K562 (cell line): Measurements from ENCODE around the gene MYCBP2. TPM values are rescaled to one million over a fixed set of nuclear protein-coding genes. Genes with fewer than 3 reads are reported as not detected.

Experiments used
- ATAC-seq: fragments of 200-7000 bp; cut with Tn5 transposase; 3 replicates; pipeline ENCODE4 v1.9.1; 2020; ENCODE audit warnings: moderate library complexity
- BruUV-seq: library from RNA; stranded (reverse); fragments of 400-500 nt; replicated peaks from 2 replicates; lab custom pipeline; 2021; lab: Mats Ljungman, UMichigan
- CTCF ChIA-PET: fragments of 300-600 bp; formaldehyde crosslinking; extraction: SDS; loops from one replicate; lab custom pipeline; 2021; ENCODE audit warnings: low intra/inter-chr PET ratio; lab: Yijun Ruan, JAX
- POLR2A ChIA-PET: fragments of 300-600, 350-650 bp; sonication (Branson Sonifier 250); formaldehyde crosslinking; extraction: SDS; loops from one replicate; lab custom pipeline; 2021; ENCODE audit warnings: antibody characterized with exemption, inconsistent platforms; lab: Yijun Ruan, JAX
- DNase-seq, 4 experiments: peaks; one replicate each; pipeline versions ENCODE4 v3.0.0 to v3.0.0-alpha.2; 2011 to 2018; ENCODE audit warnings: low spot score in 3 of 4, mixed read lengths in 3 of 4; ENCODE audit errors: extremely low read depth in 1 of 4
- FAIRE-seq: peaks from 2 replicates; lab custom pipeline; 2011; peaks lifted over from hg19 to GRCh38; lab: Jason Lieb, UNC
- H2AFZ ChIP-seq: 2 replicates; pipeline ENCODE4 v1.6.0; 2011; ENCODE audit warnings: low read depth, low read length, control low read depth, inconsistent platforms
- H3K27ac ChIP-seq: fragments of 200-600 bp; 3 replicates; pipeline ENCODE4 v1.8.0; 2011; ENCODE audit warnings: low read depth, mild to moderate bottlenecking, control low read depth, inconsistent platforms, low read length, moderate library complexity, mixed read lengths; ENCODE audit errors: extremely low read depth
- H3K27me3 ChIP-seq, 2 experiments: fragments of 300-600 bp in 1 of 2; 2 replicates in 1 of 2; 3 replicates in 1 of 2; pipeline versions ENCODE4 v1.6.0 to v1.8.0; 2011; ENCODE audit warnings: inconsistent platforms in 2 of 2, low read length in 2 of 2, mild to moderate bottlenecking in 1 of 2, mixed read lengths in 1 of 2, moderate library complexity in 1 of 2; ENCODE audit not compliant: control insufficient read depth in 2 of 2, insufficient read depth in 2 of 2
- H3K36me3 ChIP-seq: fragments of 300-600 bp; 3 replicates; pipeline ENCODE4 v1.8.0; 2011; ENCODE audit warnings: mild to moderate bottlenecking, low read length, inconsistent platforms; ENCODE audit not compliant: control insufficient read depth, insufficient read depth
- H3K4me1 ChIP-seq, 2 experiments: fragments of 200-600 bp in 1 of 2; replicated peaks in 1 of 2; 2 replicates in 1 of 2; 3 replicates in 1 of 2; pipeline versions ENCODE4 v1.5.1 to v1.8.0; 2011; ENCODE audit warnings: inconsistent platforms in 2 of 2, low read length in 2 of 2, mild to moderate bottlenecking in 1 of 2, mixed read lengths in 1 of 2, moderate library complexity in 1 of 2; ENCODE audit not compliant: control insufficient read depth in 2 of 2, insufficient read depth in 2 of 2
- H3K4me2 ChIP-seq: 2 replicates; pipeline ENCODE4 v1.6.1; 2011; ENCODE audit warnings: low read length, control low read depth, inconsistent platforms, mixed read lengths; ENCODE audit not compliant: insufficient read depth
- H3K4me3 ChIP-seq: fragments of 200-600 bp; sonication (generic), shearing (Covaris generic); 2 replicates; pipeline ENCODE4 v1.5.1; 2016; ENCODE audit warnings: control low read depth, inconsistent platforms
- H3K79me2 ChIP-seq: fragments of 200-600 bp; 3 replicates; pipeline ENCODE4 v1.8.0; 2011; ENCODE audit warnings: low read length, inconsistent platforms; ENCODE audit not compliant: control insufficient read depth, insufficient read depth
- H3K9ac ChIP-seq, 2 experiments: 2 replicates each; pipeline versions ENCODE4 v1.6.0 to v1.6.1; 2011; ENCODE audit warnings: low read depth in 2 of 2, low read length in 2 of 2, control low read depth in 1 of 2, inconsistent platforms in 1 of 2, mild to moderate bottlenecking in 1 of 2, mixed read lengths in 1 of 2; ENCODE audit not compliant: insufficient read depth in 1 of 2
- H3K9me1 ChIP-seq: one replicate; pipeline ENCODE4 v1.6.0; 2011; ENCODE audit warnings: inconsistent platforms, mild to moderate bottlenecking, low read length, moderate library complexity; ENCODE audit not compliant: control insufficient read depth, insufficient read depth
- H3K9me3 ChIP-seq: replicated peaks from 2 replicates; pipeline ENCODE4 v1.5.1; 2011; ENCODE audit warnings: low read depth, low read length, inconsistent platforms; ENCODE audit not compliant: control insufficient read depth, insufficient read depth
- H4K20me1 ChIP-seq: replicated peaks from 2 replicates; pipeline ENCODE4 v1.6.1; 2011; ENCODE audit warnings: low read length, inconsistent platforms, mixed read lengths; ENCODE audit not compliant: control insufficient read depth, insufficient read depth
- DEAF1 ChIP-seq: fragments of 450-650 bp; formaldehyde crosslinking; IDR thresholded peaks from 2 replicates; pipeline ENCODE4 v1.4.0; 2020; ENCODE audit warnings: mild to moderate bottlenecking, moderate library complexity
- E4F1 ChIP-seq: fragments of 250-450 bp; sonication (Bioruptor Pico); IDR thresholded peaks from 2 replicates; pipeline ENCODE4 v1.5.0; 2021; ENCODE audit warnings: mild to moderate bottlenecking, borderline replicate concordance
- HLTF ChIP-seq: fragments of 450-650 bp; IDR thresholded peaks from 2 replicates; pipeline ENCODE4 v1.6.1; 2016
- HNRNPK ChIP-seq: fragments of 200-400 bp; formaldehyde crosslinking; IDR thresholded peaks from one replicate; pipeline ENCODE4 v1.6.1; 2018; ENCODE audit warnings: mild to moderate bottlenecking, low read depth, low read length; ENCODE audit not compliant: poor library complexity, severe bottlenecking
- KHSRP ChIP-seq: fragments of 450-650 bp; IDR thresholded peaks from 2 replicates; pipeline ENCODE4 v1.6.1; 2017
- MBD2 ChIP-seq: sonication (generic); IDR thresholded peaks from 2 replicates; pipeline ENCODE4 v1.6.1; 2016; ENCODE audit warnings: low read depth, borderline replicate concordance
- NEUROD1 ChIP-seq: fragments of 150-350 bp; IDR thresholded peaks from 2 replicates; pipeline ENCODE4 v1.6.1; 2014; ENCODE audit warnings: borderline replicate concordance, low read length, low read depth; ENCODE audit not compliant: partially characterized antibody
- ZNF239 ChIP-seq: fragments of 250-450 bp; sonication (Bioruptor Pico); IDR thresholded peaks from 2 replicates; pipeline ENCODE4 v1.4.0; 2020; ENCODE audit warnings: mild to moderate bottlenecking
- WGBS: fragments of 100-300 bp; shearing (Covaris generic); methylation state at CpG from one replicate; pipeline ENCODE4 v1.1.6; 2016; ENCODE audit warnings: low coverage, mixed read lengths; ENCODE audit not compliant: insufficient coverage; ENCODE audit errors: missing lambda C conversion rate; 5-methylcytosine and 5-hydroxymethylcytosine counted together
- in situ Hi-C: fragments of 300-500 bp; cut with MboI; formaldehyde crosslinking; loops from 4 replicates; pipeline ENCODE4 v1.15.0; 2018; ENCODE audit warnings: inconsistent platforms, mixed read lengths
- intact Hi-C: fragments of 100-400 bp; cut with micrococcal nuclease; formaldehyde crosslinking; loops from 2 replicates; pipeline ENCODE4 v1.14.2; 2022
- polyA plus RNA-seq, 8 experiments: library from polyadenylated mRNA; depleted of rRNA in 4 of 8; stranded (reverse) in 5 of 8; unstranded in 3 of 8; fragments of >200 nt; fragmentation: Nextera tagmentation in 2 of 8; fragmentation: Illumina TruSeq in 1 of 8; extraction: Ambion mirVana in 2 of 8; extraction: Trizol in 1 of 8; gene quantifications; 2 replicates each; pipeline versions ENCODE4 v1.2.1 to v1.2.3, GENCODE V29; 2011 to 2014; ENCODE audit warnings: inconsistent platforms in 1 of 8, missing spikeins in 1 of 8
- total RNA-seq, 7 experiments: library from RNA; depleted of rRNA in 6 of 7; stranded (reverse); fragments of >200 nt in 6 of 7; fragmentation: Illumina TruSeq in 2 of 7; extraction: Trizol in 2 of 7; gene quantifications; 2 replicates each; pipeline versions ENCODE4 v1.2.1 to v1.2.3, GENCODE V29; 2011 to 2021; ENCODE audit warnings: low replicate concordance in 1 of 7

Gene MYCBP2
- total and polyA plus RNA-seq, 9 of the 15 experiments (the other 6 are each of a cell fraction or from before 2014, with no cell fraction given): 13.2 to 47.2 (median 28.9) TPM

GRCh38 chr13:77000475-77000874 is 326.4 kb downstream of the MYCBP2 start:
- FAIRE-seq: no peak
- POLR2A ChIA-PET: interaction anchor here (2.2 kb wide), 1 partner anchor 8 kb away, joined by 9 read pairs; no protein-coding TSS in a partner anchor
- Histone ChIP-seq H3K27me3 (no peaks in the 10 kb centered on the region), H4K20me1 (no peaks in the 10 kb centered on the region), H3K79me2 (no peaks in the 10 kb centered on the region; the same call in 2 of the 3 replicates), H3K9me3 (no peaks in the 10 kb centered on the region), H3K4me2 (no peak overlapping the region), H2AFZ (no peak overlapping the region), H3K27ac (no peak overlapping the region), H3K36me3 (peaks cover 54% of the 10 kb centered on the region), H3K9me1 (no peaks in the 10 kb centered on the region), H3K4me1 (no peaks in the 10 kb centered on the region), H3K4me3 (no peak overlapping the region), H3K9ac (no peak overlapping the region)
- intact Hi-C loops (loop anchor here (5.0 kb wide), 1 partner anchor 477 kb away; no protein-coding TSS in a partner anchor), in situ Hi-C loops (no loop called here)
- DNase-seq: no peak
- TF ChIP-seq DEAF1 (no peak), MBD2 (no peak), E4F1 (CRISPR knock-in tag) (no peak), ZNF239 (no peak), HNRNPK (no peak), KHSRP (no peak), NEUROD1 (no peak), HLTF (no peak)
- CTCF ChIA-PET: no interaction called here
- no TSS peak for BruUV-seq
- 91% methylated on average over 1 of the region's 1 CpG for WGBS
- ATAC-seq: no peak

Other genes starting within 250 kb of the MYCBP2 start
- gene SCEL, start 208.6 kb upstream of the MYCBP2 start, total RNA-seq (2014; rRNA removed): not detected in 2 replicates
- not detected in 2 replicates for gene SCEL, start 208.6 kb upstream of the MYCBP2 start, total RNA-seq (2014; rRNA removed; fragmentation: Illumina TruSeq; extraction: Trizol)
- gene SCEL, start 208.6 kb upstream of the MYCBP2 start, total RNA-seq (2015; rRNA removed; fragmentation: Illumina TruSeq; extraction: Trizol): not detected in 2 replicates
- gene SCEL, start 208.6 kb upstream of the MYCBP2 start, total RNA-seq (2021): not detected in 2 replicates
- gene SCEL, start 208.6 kb upstream of the MYCBP2 start, polyA plus RNA-seq (2011; rRNA removed): not detected in 2 replicates
- not detected in 2 replicates for gene SCEL, start 208.6 kb upstream of the MYCBP2 start, polyA plus RNA-seq (2014; fragmentation: Illumina TruSeq; extraction: Trizol)
- gene SCEL, start 208.6 kb upstream of the MYCBP2 start, polyA plus RNA-seq (2014; fragmentation: Nextera tagmentation; extraction: Ambion mirVana): not detected
- not detected in 2 replicates for gene SCEL, start 208.6 kb upstream of the MYCBP2 start, polyA plus RNA-seq (2014; rRNA removed)